Neural cell (in vitro differentiated cells): ENCODE results near the gene TNFSF9. TPM values are rescaled to one million over a fixed set of nuclear protein-coding genes. Genes with fewer than 3 reads are reported as not detected.

Source experiments
- H2AFZ ChIP-seq: fragments of 200-600, 300-800 bp; sonication (generic), shearing (Covaris generic); 2 replicates; pipeline ENCODE4 v1.6.0; 2014; ENCODE audit warnings: low read depth, mild to moderate bottlenecking, antibody characterized with exemption, low read length, moderate library complexity
- H3F3A ChIP-seq: fragments of 200-600 bp; shearing (Covaris generic); 2 replicates; pipeline ENCODE4 v1.6.1; 2016; ENCODE audit warnings: mild to moderate bottlenecking, moderate library complexity, mixed read lengths, antibody characterized with exemption, low read length; ENCODE audit not compliant: insufficient read depth, poor library complexity, severe bottlenecking
- H3K27ac ChIP-seq: fragments of 200-600, 300-800 bp; sonication (generic), shearing (Covaris generic); 2 replicates; pipeline ENCODE4 v1.5.1; 2014; ENCODE audit warnings: mild to moderate bottlenecking, low read length, moderate library complexity
- H3K27me3 ChIP-seq: fragments of 300-800, 200-600 bp; sonication (generic), shearing (Covaris generic); 2 replicates; pipeline ENCODE4 v1.6.0; 2014; ENCODE audit warnings: mild to moderate bottlenecking, low read depth, low read length, moderate library complexity; ENCODE audit not compliant: insufficient read depth
- H3K36me3 ChIP-seq: fragments of 300-800, 200-600 bp; sonication (generic), shearing (Covaris generic); 2 replicates; pipeline ENCODE4 v1.5.1; 2014; ENCODE audit warnings: mild to moderate bottlenecking, antibody characterized with exemption, low read length, moderate library complexity; ENCODE audit not compliant: insufficient read depth
- H3K4me2 ChIP-seq: fragments of 300-800, 200-600 bp; sonication (generic), shearing (Covaris generic); 2 replicates; pipeline ENCODE4 v1.6.0; 2014; ENCODE audit warnings: mild to moderate bottlenecking, low read length
- H3K4me3 ChIP-seq: fragments of 300-800, 200-600 bp; sonication (generic), shearing (Covaris generic); 2 replicates; pipeline ENCODE4 v1.5.1; 2014; ENCODE audit warnings: mild to moderate bottlenecking, low read length, moderate library complexity
- H3K79me2 ChIP-seq: fragments of 200-600 bp; shearing (Covaris generic); replicated peaks from 2 replicates; pipeline ENCODE4 v1.6.0; 2014; ENCODE audit warnings: mild to moderate bottlenecking, low read length, moderate library complexity; ENCODE audit not compliant: insufficient read depth
- H3K9ac ChIP-seq: fragments of 300-800, 200-600 bp; sonication (generic), shearing (Covaris generic); 2 replicates; pipeline ENCODE4 v1.6.1; 2016; ENCODE audit warnings: mild to moderate bottlenecking, low read length, mixed read lengths
- H3K9me2 ChIP-seq: fragments of 200-600 bp; shearing (Covaris generic); 2 replicates; pipeline ENCODE4 v1.6.1; 2016; ENCODE audit warnings: mild to moderate bottlenecking, low read length, mixed read lengths; ENCODE audit not compliant: insufficient read depth
- H3K9me3 ChIP-seq: fragments of 200-600, 300-800 bp; sonication (generic), shearing (Covaris generic); 2 replicates; pipeline ENCODE4 v1.6.1; 2016; ENCODE audit warnings: mild to moderate bottlenecking, mixed run types, low read length, moderate library complexity, mixed read lengths
- H4K20me1 ChIP-seq: fragments of 200-600 bp; shearing (Covaris generic); 2 replicates; pipeline ENCODE4 v1.6.1; 2016; ENCODE audit warnings: mild to moderate bottlenecking, mixed run types; ENCODE audit not compliant: insufficient read depth
- CTCF ChIP-seq: fragments of 450-650 bp; IDR thresholded peaks from 2 replicates; pipeline ENCODE4 v1.5.1; 2014; ENCODE audit warnings: antibody characterized with exemption, mild to moderate bottlenecking, moderate library complexity; ENCODE audit not compliant: poor library complexity, severe bottlenecking
- EP300 ChIP-seq: fragments of 450-650 bp; conservative IDR thresholded peaks from 2 replicates; pipeline ENCODE4 v1.6.1; 2014; ENCODE audit warnings: antibody characterized with exemption, mild to moderate bottlenecking, moderate library complexity; ENCODE audit not compliant: poor library complexity, severe bottlenecking
- EZH2 ChIP-seq: fragments of 200-600, 300-800 bp; shearing (Covaris generic), sonication (generic); IDR thresholded peaks from 2 replicates; pipeline ENCODE4 v1.6.1; 2014; ENCODE audit warnings: antibody characterized with exemption, low read length, borderline replicate concordance, mild to moderate bottlenecking; ENCODE audit not compliant: insufficient read depth, poor library complexity, severe bottlenecking
- MXI1 ChIP-seq: fragments of 450-650 bp; conservative IDR thresholded peaks from 2 replicates; pipeline ENCODE4 v1.6.1; 2014; ENCODE audit warnings: antibody characterized with exemption, mild to moderate bottlenecking; ENCODE audit not compliant: poor library complexity, severe bottlenecking
- POLR2AphosphoS5 ChIP-seq: IDR thresholded peaks from 2 replicates; pipeline ENCODE4 v1.6.1; 2012
- RAD21 ChIP-seq: fragments of 450-650 bp; conservative IDR thresholded peaks from 2 replicates; pipeline ENCODE4 v1.6.1; 2014; ENCODE audit warnings: antibody characterized with exemption, mild to moderate bottlenecking, moderate library complexity
- SMC3 ChIP-seq: fragments of 450-650 bp; conservative IDR thresholded peaks from 2 replicates; pipeline ENCODE4 v1.6.1; 2014; ENCODE audit warnings: antibody characterized with exemption, mild to moderate bottlenecking, moderate library complexity; ENCODE audit not compliant: poor library complexity
- TAF1 ChIP-seq: IDR thresholded peaks from 2 replicates; pipeline ENCODE4 v1.6.1; 2012; ENCODE audit warnings: low read depth
- polyA plus RNA-seq: library from polyadenylated mRNA; depleted of rRNA; stranded (reverse); fragments of >200 nt; gene quantifications from 2 replicates; pipeline ENCODE4 v1.2.3, GENCODE V29; 2014
- TF ChIP-seq, protein P1 (sequence below): IDR thresholded peaks from 2 replicates; pipeline ENCODE4 v1.6.1; 2012; ENCODE audit warnings: borderline replicate concordance

Gene TNFSF9
- polyA plus RNA-seq, 1 donor from 2014 or later: 1.3 TPM

DNA sequence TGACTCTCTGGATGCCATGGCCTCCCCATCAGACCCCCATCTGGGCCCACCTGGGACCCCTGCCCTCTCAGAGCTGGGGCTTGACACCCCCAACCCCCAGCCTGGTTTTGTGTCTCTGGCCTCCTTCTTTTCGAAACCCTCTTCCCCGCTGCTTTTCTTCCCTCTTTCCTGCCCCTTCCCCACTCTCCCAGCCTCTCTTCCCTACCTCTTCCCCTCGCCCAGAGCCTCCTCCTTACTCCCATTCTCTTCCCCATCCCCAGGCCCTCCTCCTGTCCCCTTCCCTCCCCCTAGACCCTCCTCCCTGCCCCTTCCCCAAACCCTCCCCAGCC, 2.1 kb downstream of the TNFSF9 start:
- Histone ChIP-seq H3K4me2 (no peak overlapping the region), H3K9me2 (no peaks in the 10 kb centered on the region), H3K9ac (no peak overlapping the region), H3K27ac (no peak overlapping the region), H2AFZ (no peak overlapping the region), H3K9me3 (no peaks in the 10 kb centered on the region), H3K36me3 (no peaks in the 10 kb centered on the region), H3K4me3 (no peak overlapping the region), H3K79me2 (no peaks in the 10 kb centered on the region), H3F3A (no peaks in the 10 kb centered on the region), H3K27me3 (peaks cover 33% of the 10 kb centered on the region), H4K20me1 (no peaks in the 10 kb centered on the region)
- no peak for TF ChIP-seq TAF1
- TF ChIP-seq POLR2AphosphoS5: no peak
- no peak for TF ChIP-seq RAD21
- TF ChIP-seq, protein P1, sequence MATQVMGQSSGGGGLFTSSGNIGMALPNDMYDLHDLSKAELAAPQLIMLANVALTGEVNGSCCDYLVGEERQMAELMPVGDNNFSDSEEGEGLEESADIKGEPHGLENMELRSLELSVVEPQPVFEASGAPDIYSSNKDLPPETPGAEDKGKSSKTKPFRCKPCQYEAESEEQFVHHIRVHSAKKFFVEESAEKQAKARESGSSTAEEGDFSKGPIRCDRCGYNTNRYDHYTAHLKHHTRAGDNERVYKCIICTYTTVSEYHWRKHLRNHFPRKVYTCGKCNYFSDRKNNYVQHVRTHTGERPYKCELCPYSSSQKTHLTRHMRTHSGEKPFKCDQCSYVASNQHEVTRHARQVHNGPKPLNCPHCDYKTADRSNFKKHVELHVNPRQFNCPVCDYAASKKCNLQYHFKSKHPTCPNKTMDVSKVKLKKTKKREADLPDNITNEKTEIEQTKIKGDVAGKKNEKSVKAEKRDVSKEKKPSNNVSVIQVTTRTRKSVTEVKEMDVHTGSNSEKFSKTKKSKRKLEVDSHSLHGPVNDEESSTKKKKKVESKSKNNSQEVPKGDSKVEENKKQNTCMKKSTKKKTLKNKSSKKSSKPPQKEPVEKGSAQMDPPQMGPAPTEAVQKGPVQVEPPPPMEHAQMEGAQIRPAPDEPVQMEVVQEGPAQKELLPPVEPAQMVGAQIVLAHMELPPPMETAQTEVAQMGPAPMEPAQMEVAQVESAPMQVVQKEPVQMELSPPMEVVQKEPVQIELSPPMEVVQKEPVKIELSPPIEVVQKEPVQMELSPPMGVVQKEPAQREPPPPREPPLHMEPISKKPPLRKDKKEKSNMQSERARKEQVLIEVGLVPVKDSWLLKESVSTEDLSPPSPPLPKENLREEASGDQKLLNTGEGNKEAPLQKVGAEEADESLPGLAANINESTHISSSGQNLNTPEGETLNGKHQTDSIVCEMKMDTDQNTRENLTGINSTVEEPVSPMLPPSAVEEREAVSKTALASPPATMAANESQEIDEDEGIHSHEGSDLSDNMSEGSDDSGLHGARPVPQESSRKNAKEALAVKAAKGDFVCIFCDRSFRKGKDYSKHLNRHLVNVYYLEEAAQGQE: no peak
- no peak for TF ChIP-seq EP300
- no peak for TF ChIP-seq MXI1
- TF ChIP-seq EZH2: no peak
- TF ChIP-seq SMC3: no peak
- no peak for TF ChIP-seq CTCF

GRCh38 chr19:6533746-6534418, 3.1 kb downstream of the TNFSF9 start:
- Histone ChIP-seq H3K27ac (no peak overlapping the region), H3K4me2 (no peak overlapping the region), H3K4me3 (no peak overlapping the region), H3K9me3 (no peaks in the 10 kb centered on the region), H3K27me3 (peaks cover 33% of the 10 kb centered on the region), H4K20me1 (no peaks in the 10 kb centered on the region), H2AFZ (no peak overlapping the region), H3K36me3 (no peaks in the 10 kb centered on the region), H3K9me2 (no peaks in the 10 kb centered on the region), H3F3A (no peaks in the 10 kb centered on the region), H3K9ac (no peak overlapping the region), H3K79me2 (no peaks in the 10 kb centered on the region)
- TF ChIP-seq MXI1: no peak
- TF ChIP-seq TAF1: no peak
- TF ChIP-seq CTCF: no peak
- TF ChIP-seq POLR2AphosphoS5: no peak
- TF ChIP-seq, protein P1: no peak
- no peak for TF ChIP-seq RAD21
- TF ChIP-seq SMC3: no peak
- no peak for TF ChIP-seq EZH2
- no peak for TF ChIP-seq EP300
